ENCODE results near the gene RNF133.

GRCh38 chr7:122726881-122727280 lies 28.0 kb upstream of the RNF133 start:
- TF ChIP-seq USF2 (CRISPR knock-in tag; IDR thresholded peaks at IDR 0.05) = no peak
- TF ChIP-seq TGIF2 (CRISPR knock-in tag; IDR thresholded peaks at IDR 0.05) = no peak
- TF ChIP-seq ZBTB17 (CRISPR knock-in tag; IDR thresholded peaks at IDR 0.05) = no peak
- no peak for TF ChIP-seq GATAD2B (IDR thresholded peaks at IDR 0.05; ENCODE audit: borderline replicate concordance)
- no peak for TF ChIP-seq FOXA1 (IDR thresholded peaks at IDR 0.05; ENCODE audit: borderline replicate concordance)

All from K562 (cell line).